Left forelimb (tissue), 1 donor: ENCODE measurements around the gene AK9.
"Not testable (repeated sequence)": the region's sequence is repeated elsewhere in the genome, so short reads cannot be mapped to it uniquely, and the experiment has no call there.

Experiments used
- DNase-seq: peaks from one replicate; pipeline ENCODE4 v3.0.0-alpha.2; 2018; ENCODE audit warnings: low spot score

AK9 gene

GRCh38 chr6:109690737-109691621 is at the start of gene AK9, which contains the start of gene FIG4:
Gene AK9 (minus strand): TSS chr6:109691202. CDS start chr6:109675745, 15,457 bp downstream.
Gene FIG4 (plus strand): TSS chr6:109691296. CDS start chr6:109691436, 140 bp downstream.
- peak; percentile 92 for DNase-seq

- no peak for DNase-seq
These were observed 49.8 kb upstream of the AK9 start for GRCh38 chr6:109740787-109741186.

- DNase-seq, result no peak
These were observed 48.7 kb upstream of the AK9 start for GRCh38 chr6:109739686-109740085.

GRCh38 chr6:109738667-109739066 is 47.7 kb upstream of the AK9 start:
- no peak for DNase-seq

GRCh38 chr6:109738255-109738654 is 47.3 kb upstream of the AK9 start:
- DNase-seq, result no peak

- no peak for DNase-seq
These were observed 45.4 kb upstream of the AK9 start for GRCh38 chr6:109736273-109737025.

GRCh38 chr6:109725250-109725649 is 34.2 kb upstream of the AK9 start:
- DNase-seq, result not testable (repeated sequence)

- no peak for DNase-seq
These were observed 31.7 kb upstream of the AK9 start for GRCh38 chr6:109722564-109723254.

GRCh38 chr6:109722011-109722410 is 31.0 kb upstream of the AK9 start:
- DNase-seq, result no peak

- no peak for DNase-seq
These were observed 29.3 kb upstream of the AK9 start for GRCh38 chr6:109720311-109720710.

- no peak for DNase-seq
These were observed 28.0 kb upstream of the AK9 start for GRCh38 chr6:109718991-109719390.

GRCh38 chr6:109717971-109718370 is 27.0 kb upstream of the AK9 start:
- DNase-seq, result no peak

- no peak for DNase-seq
These were observed 24.6 kb upstream of the AK9 start for GRCh38 chr6:109715616-109716015.

- no peak for DNase-seq
These were observed 23.6 kb upstream of the AK9 start for GRCh38 chr6:109714611-109715010.

GRCh38 chr6:109714166-109714565 is 23.2 kb upstream of the AK9 start:
- no peak for DNase-seq

- no peak for DNase-seq
These were observed 22.1 kb upstream of the AK9 start for GRCh38 chr6:109713097-109713496.

GRCh38 chr6:109708099-109708498 is 17.1 kb upstream of the AK9 start:
- DNase-seq, result not testable (repeated sequence)

- no peak for DNase-seq
These were observed 15.5 kb upstream of the AK9 start for GRCh38 chr6:109706513-109706912.

GRCh38 chr6:109705258-109705657 is 14.3 kb upstream of the AK9 start:
- peak; percentile 77 for DNase-seq

GRCh38 chr6:109702791-109703190 is 11.8 kb upstream of the AK9 start:
- no peak for DNase-seq

GRCh38 chr6:109701774-109702173 is 10.8 kb upstream of the AK9 start:
- DNase-seq, result no peak

- DNase-seq, result no peak
These were observed 10.2 kb upstream of the AK9 start for GRCh38 chr6:109701221-109701620.
